Measurements from ENCODE around the gene KIF1A.

The KIF1A gene

DNA sequence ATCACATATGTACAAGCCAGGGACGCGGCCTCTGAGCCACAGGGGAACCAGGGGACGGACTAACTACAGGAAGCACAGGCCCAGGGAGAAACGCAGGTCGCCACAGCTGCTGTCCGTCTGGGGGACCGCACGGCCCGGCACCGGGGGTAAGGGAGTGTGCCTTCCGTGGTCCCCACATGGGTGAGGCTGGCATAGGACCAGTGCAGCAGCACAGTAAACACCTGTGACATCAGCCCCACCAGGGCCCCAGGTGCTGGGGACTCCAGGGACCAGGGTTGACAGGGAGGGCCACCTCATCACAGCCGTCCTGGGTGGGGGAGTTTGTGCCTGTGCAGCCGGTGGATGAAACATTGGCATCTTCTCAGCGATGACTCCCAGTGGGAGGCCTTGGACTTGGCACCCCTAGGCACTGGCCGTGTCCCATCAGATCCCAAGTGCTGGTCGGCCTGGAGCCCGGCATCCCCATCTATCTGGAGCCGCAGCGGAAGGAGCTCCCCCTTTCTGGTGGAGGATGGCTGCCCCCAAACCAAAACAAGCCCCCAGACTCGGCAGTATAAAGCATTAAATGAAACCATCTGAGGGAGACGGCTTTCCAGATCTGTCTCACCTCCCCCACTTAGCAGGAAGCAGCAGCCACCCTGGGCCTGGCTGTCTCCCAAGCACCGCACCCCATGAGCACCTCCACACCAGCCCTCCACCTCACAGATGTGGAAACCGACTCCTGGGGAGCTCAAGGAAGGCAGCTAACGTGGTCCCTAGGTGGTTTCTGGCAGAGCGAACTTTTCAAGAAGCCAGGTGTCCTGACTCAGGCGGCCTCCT, 105.9 kb downstream of the KIF1A start:
- H3K36me3 ChIP-seq (ENCODE audit: insufficient read depth, low read length), result no peaks in the 10 kb centered on the region
- H3K4me3 ChIP-seq (ENCODE audit: low read length), result no peak overlapping the region
- H3K9me3 ChIP-seq (replicated peaks; ENCODE audit: low read length), result no peaks in the 10 kb centered on the region
- peaks cover 65% of the 10 kb centered on the region for H3K27me3 ChIP-seq (ENCODE audit: control insufficient read depth, insufficient read depth, low read length)
- no peak overlapping the region for H3K4me2 ChIP-seq (ENCODE audit: low read length)
- no peaks in the 10 kb centered on the region for H3K4me1 ChIP-seq (ENCODE audit: control insufficient read depth, insufficient read depth, low read length)
- H3K9ac ChIP-seq (ENCODE audit: low read depth, low read length), result no peak overlapping the region

DNA sequence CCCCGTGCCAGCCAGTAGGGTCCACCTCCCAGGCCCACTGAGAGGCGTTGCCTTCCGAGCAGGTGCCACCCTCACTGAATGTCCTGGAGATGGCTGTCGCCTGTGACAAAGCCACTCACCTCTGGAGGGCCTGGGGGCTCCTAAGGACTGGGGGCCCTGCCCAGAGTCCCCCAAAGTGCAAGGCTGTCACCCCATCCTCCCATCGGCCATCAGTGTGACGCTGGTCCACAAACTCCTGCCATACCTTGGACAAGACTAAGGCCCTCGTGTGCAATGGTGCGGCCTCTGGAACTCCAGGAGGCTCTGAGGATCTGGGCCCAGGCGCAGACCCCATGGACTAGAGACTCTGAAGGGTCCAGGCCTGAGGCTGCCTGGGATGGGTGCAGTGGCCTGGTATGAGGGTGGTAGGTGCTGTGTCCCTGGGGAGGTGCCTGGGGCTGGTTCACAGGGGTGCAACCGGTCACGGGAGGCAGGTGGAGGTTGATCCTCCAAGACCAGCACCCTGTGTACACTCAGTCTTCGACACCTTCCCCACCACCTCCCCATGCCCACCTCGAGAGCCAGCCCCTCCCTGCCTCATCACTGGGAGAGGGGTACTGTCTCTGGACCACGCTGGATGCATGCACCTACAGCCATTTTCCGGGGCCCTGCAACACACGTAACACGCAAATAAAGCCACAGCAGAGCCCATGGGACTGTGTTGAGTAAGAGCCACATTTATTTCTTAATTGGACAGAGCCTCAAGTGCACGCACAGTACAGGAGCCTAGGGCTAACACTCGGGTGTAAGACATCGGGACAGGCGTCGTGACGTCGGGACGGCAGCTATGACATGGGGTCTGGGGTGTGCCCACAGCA, 106.7 kb downstream of the KIF1A start:
- H3K4me2 ChIP-seq (ENCODE audit: low read length), result no peak overlapping the region
- no peaks in the 10 kb centered on the region for H3K36me3 ChIP-seq (ENCODE audit: insufficient read depth, low read length)
- no peaks in the 10 kb centered on the region for H3K9me3 ChIP-seq (replicated peaks; ENCODE audit: low read length)
- no peak overlapping the region for H3K4me3 ChIP-seq (ENCODE audit: low read length)
- no peaks in the 10 kb centered on the region for H3K4me1 ChIP-seq (ENCODE audit: control insufficient read depth, insufficient read depth, low read length)
- H3K9ac ChIP-seq (ENCODE audit: low read depth, low read length), result no peak overlapping the region
- peaks cover 68% of the 10 kb centered on the region for H3K27me3 ChIP-seq (ENCODE audit: control insufficient read depth, insufficient read depth, low read length)

DNA sequence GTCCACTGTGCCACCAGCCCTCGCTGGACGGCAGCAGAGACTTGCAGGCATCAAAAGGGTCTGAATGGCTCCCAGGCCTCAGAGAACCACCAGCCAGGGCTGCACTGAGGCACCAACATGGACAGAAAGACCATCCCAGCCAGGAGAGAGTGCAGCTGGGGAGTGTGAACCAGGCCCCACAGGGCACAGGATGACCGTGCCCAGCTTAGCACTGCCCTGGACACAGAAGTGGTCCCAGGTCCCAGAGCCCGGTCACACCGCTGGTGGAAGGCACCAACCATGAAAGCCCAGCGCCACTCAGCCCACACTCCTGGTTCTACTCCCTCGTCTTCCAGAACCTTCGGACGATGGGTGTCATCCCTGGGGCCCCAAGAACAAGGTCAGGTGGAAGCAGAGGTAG, 107.9 kb downstream of the KIF1A start:
- Histone ChIP-seq H3K9ac (ENCODE audit: low read depth, low read length) (no peak overlapping the region), H3K27me3 (ENCODE audit: control insufficient read depth, insufficient read depth, low read length) (peaks cover 72% of the 10 kb centered on the region), H3K4me3 (ENCODE audit: low read length) (no peak overlapping the region), H3K36me3 (ENCODE audit: insufficient read depth, low read length) (no peaks in the 10 kb centered on the region), H3K4me1 (ENCODE audit: control insufficient read depth, insufficient read depth, low read length) (no peaks in the 10 kb centered on the region), H3K4me2 (ENCODE audit: low read length) (no peak overlapping the region), H3K9me3 (replicated peaks; ENCODE audit: low read length) (no peaks in the 10 kb centered on the region)

DNA sequence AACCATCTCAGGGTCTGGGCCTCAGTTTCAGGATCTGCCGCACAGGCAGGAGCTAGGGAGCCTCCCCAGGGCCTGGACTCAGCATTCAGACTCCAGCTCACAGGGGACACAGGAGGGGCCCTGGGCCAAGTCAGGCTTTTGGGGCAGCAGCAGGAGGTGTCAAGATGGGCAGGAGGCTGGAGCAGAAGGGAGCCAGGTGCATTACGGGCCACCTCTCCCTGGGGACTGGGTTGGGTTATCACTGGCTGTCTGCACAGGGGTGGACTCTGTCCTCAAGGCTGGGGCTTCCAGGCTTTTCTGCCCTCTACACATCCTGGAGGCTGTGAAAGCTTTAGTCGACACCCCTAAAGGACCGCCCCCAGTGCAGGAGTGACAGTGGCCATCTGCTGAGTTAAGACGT, 108.3 kb downstream of the KIF1A start:
- Histone ChIP-seq H3K4me3 (ENCODE audit: low read length) (no peak overlapping the region), H3K9ac (ENCODE audit: low read depth, low read length) (no peak overlapping the region), H3K9me3 (replicated peaks; ENCODE audit: low read length) (no peaks in the 10 kb centered on the region), H3K4me2 (ENCODE audit: low read length) (no peak overlapping the region), H3K27me3 (ENCODE audit: control insufficient read depth, insufficient read depth, low read length) (peaks cover 73% of the 10 kb centered on the region), H3K36me3 (ENCODE audit: insufficient read depth, low read length) (no peaks in the 10 kb centered on the region), H3K4me1 (ENCODE audit: control insufficient read depth, insufficient read depth, low read length) (no peaks in the 10 kb centered on the region)

DNA sequence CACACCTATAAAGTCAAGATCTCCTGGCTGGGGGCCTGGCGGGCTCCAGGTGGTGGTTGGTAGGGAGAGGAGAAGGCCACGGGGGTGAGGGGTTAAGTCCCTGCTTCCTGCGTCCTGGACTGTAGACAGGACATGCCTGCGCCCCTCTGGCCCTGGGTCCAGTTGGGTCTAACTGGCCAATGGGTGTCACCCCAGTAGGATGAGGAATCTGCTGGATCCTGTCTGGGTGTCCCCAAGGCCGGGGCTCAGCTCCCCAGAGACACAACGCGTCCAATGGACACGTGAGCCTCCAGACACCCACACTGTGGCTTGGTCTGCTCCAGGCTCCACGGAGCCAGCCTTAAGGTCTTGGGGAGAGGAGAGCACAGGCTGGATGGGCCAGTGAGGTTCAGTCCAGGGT, 108.7 kb downstream of the KIF1A start:
- H3K36me3 ChIP-seq (ENCODE audit: insufficient read depth, low read length), result no peaks in the 10 kb centered on the region
- no peak overlapping the region for H3K4me2 ChIP-seq (ENCODE audit: low read length)
- peaks cover 73% of the 10 kb centered on the region for H3K27me3 ChIP-seq (ENCODE audit: control insufficient read depth, insufficient read depth, low read length)
- H3K4me3 ChIP-seq (ENCODE audit: low read length), result no peak overlapping the region
- H3K9ac ChIP-seq (ENCODE audit: low read depth, low read length), result no peak overlapping the region
- H3K4me1 ChIP-seq (ENCODE audit: control insufficient read depth, insufficient read depth, low read length), result no peaks in the 10 kb centered on the region
- H3K9me3 ChIP-seq (replicated peaks; ENCODE audit: low read length), result no peaks in the 10 kb centered on the region

DNA sequence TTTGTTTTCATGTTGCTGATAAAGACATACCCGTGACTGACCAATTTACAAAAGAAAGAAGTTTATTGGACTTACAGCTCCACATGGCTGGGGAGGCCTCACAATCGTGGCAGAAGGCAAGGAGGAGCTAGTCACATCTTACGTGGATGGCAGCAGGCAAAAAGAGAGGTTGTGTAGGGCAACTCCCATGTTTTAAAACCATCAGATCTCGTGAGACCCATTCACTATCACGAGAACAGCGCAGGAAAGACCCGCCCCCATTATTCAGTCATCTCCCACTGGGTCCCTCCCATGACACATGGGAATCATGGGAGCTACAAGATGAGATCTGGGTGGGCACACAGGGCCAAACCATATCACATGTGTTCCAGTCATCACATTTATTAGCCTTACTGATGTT, 111.6 kb downstream of the KIF1A start:
- H3K9me3 ChIP-seq (replicated peaks; ENCODE audit: low read length), result no peaks in the 10 kb centered on the region
- no peak overlapping the region for H3K4me3 ChIP-seq (ENCODE audit: low read length)
- H3K4me2 ChIP-seq (ENCODE audit: low read length), result no peak overlapping the region
- no peak overlapping the region for H3K9ac ChIP-seq (ENCODE audit: low read depth, low read length)
- peaks cover 71% of the 10 kb centered on the region for H3K27me3 ChIP-seq (ENCODE audit: control insufficient read depth, insufficient read depth, low read length)
- H3K4me1 ChIP-seq (ENCODE audit: control insufficient read depth, insufficient read depth, low read length), result no peaks in the 10 kb centered on the region
- H3K36me3 ChIP-seq (ENCODE audit: insufficient read depth, low read length), result no peaks in the 10 kb centered on the region

DNA sequence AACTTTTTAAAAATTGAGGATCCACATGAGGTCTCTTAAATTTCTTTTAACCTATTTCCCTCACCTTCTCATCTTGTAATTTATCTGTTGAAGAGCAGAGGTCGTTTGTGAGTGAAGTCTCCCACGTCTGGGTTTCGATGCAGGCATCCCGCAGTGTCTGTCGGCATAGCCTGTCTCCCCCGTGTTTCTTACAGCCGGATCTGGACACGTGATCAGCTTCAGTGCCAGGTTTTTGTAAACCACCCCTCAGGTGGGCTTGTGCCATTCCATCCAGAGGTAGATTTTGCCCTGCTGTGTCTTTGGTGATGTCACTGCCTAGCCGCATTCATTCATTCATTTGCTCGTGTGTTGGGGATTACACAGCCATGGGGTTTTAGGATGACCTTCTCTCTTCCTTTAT, 112.2 kb downstream of the KIF1A start:
- H3K4me3 ChIP-seq (ENCODE audit: low read length), result no peak overlapping the region
- H3K27me3 ChIP-seq (ENCODE audit: control insufficient read depth, insufficient read depth, low read length), result peaks cover 73% of the 10 kb centered on the region
- no peaks in the 10 kb centered on the region for H3K36me3 ChIP-seq (ENCODE audit: insufficient read depth, low read length)
- H3K9me3 ChIP-seq (replicated peaks; ENCODE audit: low read length), result no peaks in the 10 kb centered on the region
- no peaks in the 10 kb centered on the region for H3K4me1 ChIP-seq (ENCODE audit: control insufficient read depth, insufficient read depth, low read length)
- H3K9ac ChIP-seq (ENCODE audit: low read depth, low read length), result no peak overlapping the region
- H3K4me2 ChIP-seq (ENCODE audit: low read length), result no peak overlapping the region

DNA sequence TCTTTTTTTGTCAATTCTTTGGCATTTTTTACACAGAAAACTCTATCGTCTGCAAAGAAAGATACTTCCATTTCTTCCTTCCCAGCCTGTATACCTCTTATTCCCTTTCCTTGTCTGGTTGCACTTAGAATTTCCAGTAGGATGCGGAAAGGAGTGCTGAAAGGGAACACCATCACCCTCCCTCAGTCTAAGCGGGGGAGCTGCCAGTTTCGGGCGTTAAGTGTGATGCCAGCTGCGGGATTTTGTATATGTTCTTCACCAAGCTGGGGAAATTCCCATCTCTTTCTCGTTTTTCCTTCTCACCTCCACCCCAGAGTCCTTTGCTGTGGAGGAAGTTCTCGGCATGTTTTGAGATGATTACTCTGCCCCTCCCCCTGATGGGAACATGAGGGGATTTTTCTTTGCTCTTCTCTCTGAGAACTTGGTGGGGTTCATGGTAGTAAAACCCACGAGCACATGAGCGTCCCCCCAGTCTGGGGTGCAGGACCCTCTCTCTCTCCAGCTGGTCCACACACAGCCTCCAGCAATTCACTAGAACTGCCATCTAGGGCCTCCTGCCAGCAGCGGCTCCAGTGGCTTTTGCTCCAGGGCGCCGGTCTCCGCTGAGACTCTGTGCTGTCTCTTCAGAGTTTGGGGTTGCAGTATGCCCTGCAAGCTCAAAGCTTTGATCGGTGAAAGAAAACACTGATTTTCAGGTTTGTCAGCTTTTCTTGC, 112.8 kb downstream of the KIF1A start:
- H3K27me3 ChIP-seq (ENCODE audit: control insufficient read depth, insufficient read depth, low read length), result peaks cover 69% of the 10 kb centered on the region
- no peaks in the 10 kb centered on the region for H3K4me1 ChIP-seq (ENCODE audit: control insufficient read depth, insufficient read depth, low read length)
- H3K4me3 ChIP-seq (ENCODE audit: low read length), result no peak overlapping the region
- no peaks in the 10 kb centered on the region for H3K9me3 ChIP-seq (replicated peaks; ENCODE audit: low read length)
- H3K9ac ChIP-seq (ENCODE audit: low read depth, low read length), result no peak overlapping the region
- H3K36me3 ChIP-seq (ENCODE audit: insufficient read depth, low read length), result no peaks in the 10 kb centered on the region
- H3K4me2 ChIP-seq (ENCODE audit: low read length), result no peak overlapping the region

DNA sequence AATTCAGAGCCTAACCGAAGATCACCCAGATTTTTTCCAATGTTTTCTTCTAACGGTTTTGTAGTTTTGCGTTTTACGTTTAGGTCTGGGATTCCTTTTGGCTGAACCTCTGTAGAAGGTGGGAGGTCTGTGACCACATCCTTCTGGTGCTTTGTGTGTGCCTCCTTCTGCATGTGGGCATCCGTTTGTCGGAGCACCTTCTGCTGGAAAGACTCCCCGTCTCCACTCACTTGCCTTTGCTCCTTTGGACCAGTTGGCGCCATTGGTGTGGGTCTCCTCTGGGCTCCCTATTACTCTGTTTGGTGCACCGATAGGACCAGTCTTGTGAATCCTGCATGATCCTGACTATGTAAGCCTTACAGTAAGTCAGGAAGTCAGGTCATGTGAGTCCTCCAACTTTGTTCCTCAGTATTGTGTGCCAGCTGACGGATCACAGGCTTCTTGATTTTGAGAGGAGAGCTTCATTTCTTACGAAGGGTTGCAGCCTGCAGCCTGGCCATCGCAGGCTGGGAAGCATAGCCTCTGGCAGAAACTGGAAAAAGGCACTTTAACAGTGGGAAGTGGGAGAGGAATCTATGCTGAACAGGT, 114.7 kb downstream of the KIF1A start:
- H3K4me1 ChIP-seq (ENCODE audit: control insufficient read depth, insufficient read depth, low read length), result no peaks in the 10 kb centered on the region
- H3K9me3 ChIP-seq (replicated peaks; ENCODE audit: low read length), result no peaks in the 10 kb centered on the region
- H3K36me3 ChIP-seq (ENCODE audit: insufficient read depth, low read length), result no peaks in the 10 kb centered on the region
- no peak overlapping the region for H3K4me3 ChIP-seq (ENCODE audit: low read length)
- H3K9ac ChIP-seq (ENCODE audit: low read depth, low read length), result no peak overlapping the region
- no peak overlapping the region for H3K4me2 ChIP-seq (ENCODE audit: low read length)
- peaks cover 61% of the 10 kb centered on the region for H3K27me3 ChIP-seq (ENCODE audit: control insufficient read depth, insufficient read depth, low read length)

DNA sequence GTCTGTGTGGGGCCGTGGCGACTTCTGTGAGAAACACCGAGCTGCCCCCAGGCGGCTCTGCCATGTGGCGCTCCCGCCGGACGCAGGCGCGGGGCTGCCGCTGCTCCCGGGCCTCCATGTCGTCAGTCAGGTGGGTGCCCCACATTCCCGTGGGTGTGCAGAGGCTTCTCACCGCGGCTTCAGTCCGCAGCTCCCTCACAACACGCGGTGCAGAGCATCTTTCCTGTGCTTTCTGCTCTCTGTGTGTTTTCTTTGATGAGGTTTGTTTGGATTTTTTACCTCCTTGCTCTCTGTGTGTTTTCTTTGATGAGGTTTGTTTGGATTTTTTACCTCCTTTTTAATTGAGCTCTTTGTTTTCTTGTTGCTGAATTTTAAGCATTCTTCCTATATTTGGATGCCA, 115.4 kb downstream of the KIF1A start:
- peaks cover 59% of the 10 kb centered on the region for H3K27me3 ChIP-seq (ENCODE audit: control insufficient read depth, insufficient read depth, low read length)
- no peak overlapping the region for H3K4me2 ChIP-seq (ENCODE audit: low read length)
- no peaks in the 10 kb centered on the region for H3K36me3 ChIP-seq (ENCODE audit: insufficient read depth, low read length)
- H3K4me3 ChIP-seq (ENCODE audit: low read length), result no peak overlapping the region
- no peak overlapping the region for H3K9ac ChIP-seq (ENCODE audit: low read depth, low read length)
- H3K4me1 ChIP-seq (ENCODE audit: control insufficient read depth, insufficient read depth, low read length), result no peaks in the 10 kb centered on the region
- H3K9me3 ChIP-seq (replicated peaks; ENCODE audit: low read length), result no peaks in the 10 kb centered on the region

All from skeletal muscle satellite cell (primary cell).